Measurements from ENCODE around the gene C1D.

The C1D gene

GRCh38 chr2:68062680-68063387 is at the start of gene C1D:
TSS of gene C1D (minus strand) at chr2:68063004. CDS start at chr2:68047310, 15,694 bp downstream.
- Histone ChIP-seq H3K4me1 (ENCODE audit: control insufficient read depth, insufficient read depth, low read length) (peaks cover 13% of the 10 kb centered on the region), H3K4me3 (ENCODE audit: low read depth, low read length) (peak within 1 kb of the TSS; percentile 96), H3K36me3 (ENCODE audit: control insufficient read depth, insufficient read depth, low read length) (no peaks in the 10 kb centered on the region), H3K9ac (ENCODE audit: low read depth, low read length) (peak within 1 kb of the TSS; percentile 93), H3K27me3 (ENCODE audit: control insufficient read depth, insufficient read depth, low read length) (no peaks in the 10 kb centered on the region), H3K27ac (ENCODE audit: low read depth, low read length) (peak within 1 kb of the TSS; percentile 92), H3K9me3 (ENCODE audit: control insufficient read depth, insufficient read depth, low read length) (no peaks in the 10 kb centered on the region)

DNA sequence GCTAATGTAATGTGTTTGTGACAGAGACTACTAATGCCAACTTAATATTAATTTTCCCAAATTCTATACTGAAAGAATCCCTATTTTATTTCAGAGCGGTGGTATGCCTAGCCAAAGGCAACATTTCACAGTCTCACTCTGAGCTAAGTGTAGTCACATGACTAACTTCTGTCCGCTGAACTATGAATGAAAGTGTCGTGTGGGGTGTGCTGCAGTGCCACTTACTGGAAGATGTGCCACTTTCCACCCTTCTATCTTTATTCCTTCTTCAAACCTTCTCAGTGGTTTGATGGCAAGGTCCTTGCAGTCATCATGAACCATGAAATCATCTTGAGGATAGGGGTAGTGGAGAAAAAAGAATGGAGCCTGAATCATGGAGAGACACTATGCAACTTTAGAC is 47.3 kb upstream of the C1D start:
- Histone ChIP-seq H3K9me3 (ENCODE audit: control insufficient read depth, insufficient read depth, low read length) (no peaks in the 10 kb centered on the region), H3K9ac (ENCODE audit: low read depth, low read length) (no peak overlapping the region), H3K36me3 (ENCODE audit: control insufficient read depth, insufficient read depth, low read length) (no peaks in the 10 kb centered on the region), H3K27me3 (ENCODE audit: control insufficient read depth, insufficient read depth, low read length) (no peaks in the 10 kb centered on the region), H3K27ac (ENCODE audit: low read depth, low read length) (no peak overlapping the region), H3K4me3 (ENCODE audit: low read depth, low read length) (no peak overlapping the region), H3K4me1 (ENCODE audit: control insufficient read depth, insufficient read depth, low read length) (no peaks in the 10 kb centered on the region)

DNA sequence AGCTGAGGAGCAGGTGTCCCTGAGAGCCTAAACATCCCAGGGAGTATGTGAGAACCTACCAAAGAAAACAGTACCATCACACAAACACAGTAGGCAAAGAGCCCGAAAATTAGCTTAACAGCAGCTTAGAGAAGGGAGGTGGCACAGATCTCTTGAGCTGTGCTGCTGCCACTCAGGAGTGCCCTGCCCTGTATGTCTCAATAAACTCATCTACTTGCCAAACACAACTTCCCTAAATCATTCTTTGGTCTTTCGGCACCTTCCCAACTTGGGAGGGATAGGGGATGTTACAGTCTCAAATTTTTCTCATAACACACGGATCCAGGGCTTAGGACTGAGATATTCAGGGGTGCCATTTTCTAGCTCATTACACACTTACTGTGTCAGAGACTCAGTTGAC is 45.3 kb upstream of the C1D start:
- H3K27ac ChIP-seq (ENCODE audit: low read depth, low read length) = no peak overlapping the region
- no peaks in the 10 kb centered on the region for H3K36me3 ChIP-seq (ENCODE audit: control insufficient read depth, insufficient read depth, low read length)
- H3K9me3 ChIP-seq (ENCODE audit: control insufficient read depth, insufficient read depth, low read length) = no peaks in the 10 kb centered on the region
- H3K9ac ChIP-seq (ENCODE audit: low read depth, low read length) = no peak overlapping the region
- H3K4me3 ChIP-seq (ENCODE audit: low read depth, low read length) = no peak overlapping the region
- H3K27me3 ChIP-seq (ENCODE audit: control insufficient read depth, insufficient read depth, low read length) = no peaks in the 10 kb centered on the region
- H3K4me1 ChIP-seq (ENCODE audit: control insufficient read depth, insufficient read depth, low read length) = no peaks in the 10 kb centered on the region

GRCh38 chr2:68107475-68107874 is 44.7 kb upstream of the C1D start:
- Histone ChIP-seq H3K4me3 (ENCODE audit: low read depth, low read length) (no peak overlapping the region), H3K9ac (ENCODE audit: low read depth, low read length) (no peak overlapping the region), H3K27me3 (ENCODE audit: control insufficient read depth, insufficient read depth, low read length) (no peaks in the 10 kb centered on the region), H3K9me3 (ENCODE audit: control insufficient read depth, insufficient read depth, low read length) (no peaks in the 10 kb centered on the region), H3K36me3 (ENCODE audit: control insufficient read depth, insufficient read depth, low read length) (no peaks in the 10 kb centered on the region), H3K4me1 (ENCODE audit: control insufficient read depth, insufficient read depth, low read length) (no peaks in the 10 kb centered on the region), H3K27ac (ENCODE audit: low read depth, low read length) (no peak overlapping the region)

DNA sequence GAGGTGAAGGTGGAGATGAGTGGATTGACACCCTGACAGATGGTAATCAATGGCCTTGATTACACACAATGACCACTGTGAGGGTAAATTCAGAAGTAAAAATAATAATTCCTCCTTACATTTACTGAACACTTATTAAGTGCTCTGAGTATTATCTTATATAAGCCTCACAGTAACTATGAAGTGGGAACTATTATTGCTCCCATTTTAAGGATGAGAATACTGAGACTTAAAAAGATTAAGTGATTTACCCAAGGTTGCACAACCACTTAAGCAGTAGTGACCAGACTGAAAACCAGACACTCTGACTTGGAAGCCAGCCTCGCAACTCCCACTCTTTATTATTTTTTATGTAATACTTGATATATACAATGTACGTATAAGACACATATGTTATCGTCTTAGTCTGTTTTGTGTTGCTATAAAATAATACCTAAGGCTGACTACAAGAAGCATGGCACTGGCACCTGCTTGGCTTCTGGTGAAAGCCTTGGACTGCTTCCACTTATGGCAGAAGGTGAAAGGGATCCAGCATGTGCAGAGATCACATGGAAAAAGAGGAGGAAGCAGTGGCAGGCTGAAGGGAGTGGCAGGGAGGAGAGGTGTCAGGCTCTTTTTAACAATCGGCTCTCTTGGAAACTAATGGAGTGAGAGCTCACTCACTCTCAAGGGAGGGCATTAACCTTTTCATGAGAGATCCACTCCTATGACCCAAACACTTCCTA is 41.5 kb upstream of the C1D start:
- Histone ChIP-seq H3K36me3 (ENCODE audit: control insufficient read depth, insufficient read depth, low read length) (no peaks in the 10 kb centered on the region), H3K27ac (ENCODE audit: low read depth, low read length) (no peak overlapping the region), H3K4me1 (ENCODE audit: control insufficient read depth, insufficient read depth, low read length) (no peaks in the 10 kb centered on the region), H3K27me3 (ENCODE audit: control insufficient read depth, insufficient read depth, low read length) (no peaks in the 10 kb centered on the region), H3K4me3 (ENCODE audit: low read depth, low read length) (no peak overlapping the region), H3K9me3 (ENCODE audit: control insufficient read depth, insufficient read depth, low read length) (no peaks in the 10 kb centered on the region), H3K9ac (ENCODE audit: low read depth, low read length) (no peak overlapping the region)

DNA sequence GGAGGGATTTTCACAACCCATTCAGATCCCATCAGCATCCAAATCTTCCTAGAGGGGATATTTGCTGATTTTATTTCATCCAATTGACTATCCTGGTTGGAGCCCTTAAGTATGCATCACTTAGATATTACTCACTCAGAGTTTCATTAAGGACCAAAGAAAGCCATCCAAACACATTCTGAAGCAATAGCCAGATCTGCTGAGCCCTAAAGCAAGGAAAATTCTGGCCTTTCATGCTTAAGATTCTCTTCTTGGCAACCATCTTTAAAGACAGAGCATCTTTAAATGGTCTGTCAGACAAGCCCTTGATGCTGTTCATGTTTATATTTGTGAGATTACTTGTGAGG is 40.9 kb upstream of the C1D start:
- no peaks in the 10 kb centered on the region for H3K36me3 ChIP-seq (ENCODE audit: control insufficient read depth, insufficient read depth, low read length)
- no peak overlapping the region for H3K9ac ChIP-seq (ENCODE audit: low read depth, low read length)
- no peaks in the 10 kb centered on the region for H3K4me1 ChIP-seq (ENCODE audit: control insufficient read depth, insufficient read depth, low read length)
- H3K27ac ChIP-seq (ENCODE audit: low read depth, low read length) = no peak overlapping the region
- H3K4me3 ChIP-seq (ENCODE audit: low read depth, low read length) = no peak overlapping the region
- H3K9me3 ChIP-seq (ENCODE audit: control insufficient read depth, insufficient read depth, low read length) = no peaks in the 10 kb centered on the region
- H3K27me3 ChIP-seq (ENCODE audit: control insufficient read depth, insufficient read depth, low read length) = no peaks in the 10 kb centered on the region

GRCh38 chr2:68103030-68103708 is 40.4 kb upstream of the C1D start:
- Histone ChIP-seq H3K9me3 (ENCODE audit: control insufficient read depth, insufficient read depth, low read length) (no peaks in the 10 kb centered on the region), H3K27me3 (ENCODE audit: control insufficient read depth, insufficient read depth, low read length) (no peaks in the 10 kb centered on the region), H3K4me3 (ENCODE audit: low read depth, low read length) (no peak overlapping the region), H3K36me3 (ENCODE audit: control insufficient read depth, insufficient read depth, low read length) (no peaks in the 10 kb centered on the region), H3K27ac (ENCODE audit: low read depth, low read length) (no peak overlapping the region), H3K9ac (ENCODE audit: low read depth, low read length) (no peak overlapping the region), H3K4me1 (ENCODE audit: control insufficient read depth, insufficient read depth, low read length) (no peaks in the 10 kb centered on the region)

GRCh38 chr2:68100189-68100588 is 37.4 kb upstream of the C1D start:
- no peaks in the 10 kb centered on the region for H3K4me1 ChIP-seq (ENCODE audit: control insufficient read depth, insufficient read depth, low read length)
- no peak overlapping the region for H3K4me3 ChIP-seq (ENCODE audit: low read depth, low read length)
- no peak overlapping the region for H3K27ac ChIP-seq (ENCODE audit: low read depth, low read length)
- H3K9me3 ChIP-seq (ENCODE audit: control insufficient read depth, insufficient read depth, low read length) = no peaks in the 10 kb centered on the region
- H3K9ac ChIP-seq (ENCODE audit: low read depth, low read length) = no peak overlapping the region
- H3K27me3 ChIP-seq (ENCODE audit: control insufficient read depth, insufficient read depth, low read length) = no peaks in the 10 kb centered on the region
- no peaks in the 10 kb centered on the region for H3K36me3 ChIP-seq (ENCODE audit: control insufficient read depth, insufficient read depth, low read length)

DNA sequence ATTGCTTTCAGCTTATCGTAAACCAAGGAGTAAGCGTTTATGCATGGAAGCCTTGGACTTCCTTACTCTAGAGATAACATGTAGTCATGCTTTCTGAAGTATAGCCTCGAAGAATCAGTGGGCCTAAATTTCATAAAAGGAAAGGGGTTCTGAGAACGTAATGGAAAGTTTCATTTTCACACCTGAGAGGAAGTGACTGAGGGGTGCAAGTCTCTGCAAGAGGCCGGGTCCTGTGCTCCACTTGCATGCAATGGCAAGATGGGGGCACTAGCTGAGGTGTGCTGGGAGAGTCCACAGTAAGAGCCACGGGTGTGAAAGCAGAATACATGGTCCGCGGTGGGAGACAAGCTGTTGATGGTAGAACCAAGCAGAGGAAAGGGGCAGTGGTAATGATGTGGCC is 36.5 kb upstream of the C1D start:
- Histone ChIP-seq H3K27me3 (ENCODE audit: control insufficient read depth, insufficient read depth, low read length) (no peaks in the 10 kb centered on the region), H3K4me3 (ENCODE audit: low read depth, low read length) (no peak overlapping the region), H3K4me1 (ENCODE audit: control insufficient read depth, insufficient read depth, low read length) (no peaks in the 10 kb centered on the region), H3K9me3 (ENCODE audit: control insufficient read depth, insufficient read depth, low read length) (no peaks in the 10 kb centered on the region), H3K9ac (ENCODE audit: low read depth, low read length) (no peak overlapping the region), H3K36me3 (ENCODE audit: control insufficient read depth, insufficient read depth, low read length) (no peaks in the 10 kb centered on the region), H3K27ac (ENCODE audit: low read depth, low read length) (no peak overlapping the region)

DNA sequence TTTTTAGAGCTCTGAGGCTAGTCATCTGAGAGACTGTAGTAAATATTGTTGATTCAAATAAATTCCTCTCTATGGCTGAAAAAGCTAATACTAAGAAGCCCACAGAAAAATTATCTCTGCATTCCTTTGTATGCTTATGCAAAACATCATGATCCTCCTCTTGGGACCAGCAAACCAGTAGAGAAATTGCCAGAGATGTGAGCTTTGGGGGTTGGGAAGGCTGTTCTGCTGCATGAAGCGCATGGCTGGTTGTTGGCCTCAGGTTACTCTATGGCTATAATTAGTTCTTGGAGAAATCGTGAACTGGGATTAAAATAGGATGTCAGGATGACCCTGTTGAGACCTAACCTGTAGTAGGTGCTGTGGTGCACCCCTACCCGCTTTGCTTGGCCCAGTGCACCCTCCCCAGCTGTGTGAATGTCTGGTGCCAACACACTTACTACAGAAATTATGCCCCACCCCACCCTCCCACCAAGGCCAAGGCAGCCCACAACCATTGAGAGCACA is 35.5 kb upstream of the C1D start:
- Histone ChIP-seq H3K4me1 (ENCODE audit: control insufficient read depth, insufficient read depth, low read length) (no peaks in the 10 kb centered on the region), H3K9me3 (ENCODE audit: control insufficient read depth, insufficient read depth, low read length) (no peaks in the 10 kb centered on the region), H3K27me3 (ENCODE audit: control insufficient read depth, insufficient read depth, low read length) (no peaks in the 10 kb centered on the region), H3K9ac (ENCODE audit: low read depth, low read length) (no peak overlapping the region), H3K36me3 (ENCODE audit: control insufficient read depth, insufficient read depth, low read length) (no peaks in the 10 kb centered on the region), H3K27ac (ENCODE audit: low read depth, low read length) (no peak overlapping the region), H3K4me3 (ENCODE audit: low read depth, low read length) (no peak overlapping the region)

- no peak overlapping the region for H3K4me3 ChIP-seq (ENCODE audit: low read depth, low read length)
- no peaks in the 10 kb centered on the region for H3K9me3 ChIP-seq (ENCODE audit: control insufficient read depth, insufficient read depth, low read length)
- no peak overlapping the region for H3K9ac ChIP-seq (ENCODE audit: low read depth, low read length)
- H3K4me1 ChIP-seq (ENCODE audit: control insufficient read depth, insufficient read depth, low read length) = no peaks in the 10 kb centered on the region
- no peaks in the 10 kb centered on the region for H3K36me3 ChIP-seq (ENCODE audit: control insufficient read depth, insufficient read depth, low read length)
- H3K27me3 ChIP-seq (ENCODE audit: control insufficient read depth, insufficient read depth, low read length) = no peaks in the 10 kb centered on the region
- no peak overlapping the region for H3K27ac ChIP-seq (ENCODE audit: low read depth, low read length)
These were observed 31.3 kb upstream of the C1D start for GRCh38 chr2:68094111-68094510.

Measured in HUES48 (cell line).